Adrenal gland (tissue), 12 donors: ENCODE measurements around the gene ST6GALNAC4. TPM values are rescaled to one million over a fixed set of nuclear protein-coding genes. Genes with fewer than 3 reads are reported as not detected.

Experiments
- DNase-seq, 7 donors: peaks; one replicate each; pipeline ENCODE4 v3.0.0-alpha.2; 2019 to 2020
- H3K27ac ChIP-seq, 5 donors: fragments of 200-600 bp; sonication (generic) in 4 of 5; 1 replicate in 3 of 5; 2 replicates in 2 of 5; pipeline versions ENCODE4 v1.5.1 to v1.8.0; 2016 to 2020; ENCODE audit warnings: mild to moderate bottlenecking in 1 of 5
- H3K27me3 ChIP-seq: fragments of 200-600 bp; 2 replicates; pipeline ENCODE4 v1.8.0; 2021
- H3K36me3 ChIP-seq, 2 donors: fragments of 200-600 bp; replicated peaks in 1 of 2; 1 replicate in 1 of 2; 2 replicates in 1 of 2; pipeline versions ENCODE4 v1.5.1 to v1.8.0; 2018 to 2022
- H3K4me1 ChIP-seq, 2 donors: fragments of 200-600 bp; replicated peaks in 1 of 2; 1 replicate in 1 of 2; 2 replicates in 1 of 2; pipeline versions ENCODE4 v1.5.1 to v1.8.0; 2018 to 2021
- H3K4me3 ChIP-seq, 4 donors: fragments of 200-600 bp; sonication (generic) in 3 of 4; one replicate each; pipeline ENCODE4 v1.5.1; 2016 to 2018
- H3K9me3 ChIP-seq, 3 donors: fragments of 200-600 bp; sonication (generic) in 1 of 3; replicated peaks in 1 of 3; 1 replicate in 2 of 3; 2 replicates in 1 of 3; pipeline versions ENCODE4 v1.5.1 to v1.8.0; 2016 to 2021
- POLR2A ChIP-seq, 2 donors: fragments of 450-650 bp; IDR thresholded peaks; one replicate each; pipeline ENCODE4 v1.6.1; 2017; ENCODE audit warnings: antibody characterized with exemption in 2 of 2, mild to moderate bottlenecking in 2 of 2, moderate library complexity in 1 of 2
- WGBS, 4 donors: extraction: QIAGEN DNeasy Blood & Tissue Kit in 2 of 4; methylation state at CpG; one replicate each; pipeline versions ENCODE4 v1.1.5 to v1.1.7; 2013 to 2017; 5-methylcytosine and 5-hydroxymethylcytosine counted together
- intact Hi-C, 2 donors: fragments of 100-400 bp; cut with DNase I; formaldehyde crosslinking; loops; one replicate each; pipeline versions ENCODE4 v1.14.1 to v1.15.0; 2022 to 2023
- polyA plus RNA-seq, 3 donors: library from polyadenylated mRNA; stranded (reverse); fragments of 200-250 nt in 2 of 3; fragments of 350-450 nt in 1 of 3; fragmentation: Illumina TruSeq in 1 of 3; extraction: RNeasy Lipid Tissue Mini Kit (QIAGEN cat#74804) in 1 of 3; gene quantifications; one replicate each; pipeline ENCODE4 v1.2.3, GENCODE V29; 2013 to 2014
- total RNA-seq, 9 donors: library from RNA; depleted of rRNA in 4 of 9; stranded (reverse); fragments of >200 nt in 4 of 9; fragments of 120-200 nt in 1 of 9; fragmentation: NEBNext Ultra II Directional in 1 of 9; extraction: Animal tissue kit (Norgen Biotek cat#: 25700) in 1 of 9; gene quantifications; one replicate each; pipeline versions ENCODE4 v1.1.0 to v1.2.4, GENCODE V29; 2013 to 2023
- TF ChIP-seq, protein P1 (sequence below), 6 experiments: fragments of 450-650 bp in 4 of 6; fragments of 200-600 bp in 2 of 6; sonication (generic) in 1 of 6; IDR thresholded peaks; 1 replicate in 5 of 6; 2 replicates in 1 of 6; pipeline versions ENCODE4 v1.5.1 to v1.8.0; 2016 to 2021; ENCODE audit warnings: antibody characterized with exemption in 6 of 6, mild to moderate bottlenecking in 2 of 6, moderate library complexity in 1 of 6
- donor health status: healthy with polysubstance abuse.
- donor health status: Bipolar disorder and iron deficiency.
- donor health status: DM: yes; HTN: yes; CAD: no.
- donor health status: DM: no; HTN: no; CAD: no.
- donor health status: DM: no; HTN: no; CAD: no.
- donor health status: DM: yes; HTN: yes; CAD: no.

Gene ST6GALNAC4
- total and polyA plus RNA-seq, 12 donors = 5.3 to 65.7 (median 14.7) TPM

DNA sequence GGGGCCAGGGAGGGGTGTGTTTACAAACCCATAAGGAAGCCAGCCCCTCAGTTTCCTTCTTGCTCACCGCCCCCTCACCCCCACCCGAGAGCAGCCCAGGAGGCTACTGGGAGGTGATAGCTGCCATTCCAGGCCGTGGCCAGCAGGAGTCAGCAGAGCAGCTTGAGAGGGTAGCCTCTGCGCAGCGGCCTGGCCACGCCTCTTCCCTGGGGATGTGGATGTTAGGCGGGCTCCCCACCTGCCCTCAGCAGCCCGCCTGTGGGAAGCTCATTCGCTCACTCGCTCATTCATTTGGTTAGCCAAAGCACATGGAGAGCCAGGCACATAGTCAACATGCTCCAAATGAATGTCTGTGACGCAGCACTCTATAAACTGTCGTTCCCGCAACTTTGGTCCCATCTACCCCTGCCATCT lies 26.9 kb upstream of the ST6GALNAC4 start:
- no peak overlapping the region for H3K4me3 ChIP-seq
- H3K27ac ChIP-seq = peak overlapping the region in 2 of 5 donors; percentile 27 to 34
- intact Hi-C loops = loop anchor here (1.0 to 5.0 kb wide), 5 partner anchors 34 to 179 kb away; no protein-coding TSS in a partner anchor
- H3K27me3 ChIP-seq = no peaks in the 10 kb centered on the region
- peak; percentile 76 to 94 (median 87) for DNase-seq
- WGBS, 4 donors = 30 to 64% (median 42%) methylated on average over 3 to 13 of the region's 13 CpGs
- H3K9me3 ChIP-seq = no peaks in the 10 kb centered on the region
- peaks cover 0 to 54% of the 10 kb centered on the region in 2 donors for H3K36me3 ChIP-seq
- H3K4me1 ChIP-seq = peaks cover 0 to 14% of the 10 kb centered on the region in 2 donors
- TF ChIP-seq, protein P1, sequence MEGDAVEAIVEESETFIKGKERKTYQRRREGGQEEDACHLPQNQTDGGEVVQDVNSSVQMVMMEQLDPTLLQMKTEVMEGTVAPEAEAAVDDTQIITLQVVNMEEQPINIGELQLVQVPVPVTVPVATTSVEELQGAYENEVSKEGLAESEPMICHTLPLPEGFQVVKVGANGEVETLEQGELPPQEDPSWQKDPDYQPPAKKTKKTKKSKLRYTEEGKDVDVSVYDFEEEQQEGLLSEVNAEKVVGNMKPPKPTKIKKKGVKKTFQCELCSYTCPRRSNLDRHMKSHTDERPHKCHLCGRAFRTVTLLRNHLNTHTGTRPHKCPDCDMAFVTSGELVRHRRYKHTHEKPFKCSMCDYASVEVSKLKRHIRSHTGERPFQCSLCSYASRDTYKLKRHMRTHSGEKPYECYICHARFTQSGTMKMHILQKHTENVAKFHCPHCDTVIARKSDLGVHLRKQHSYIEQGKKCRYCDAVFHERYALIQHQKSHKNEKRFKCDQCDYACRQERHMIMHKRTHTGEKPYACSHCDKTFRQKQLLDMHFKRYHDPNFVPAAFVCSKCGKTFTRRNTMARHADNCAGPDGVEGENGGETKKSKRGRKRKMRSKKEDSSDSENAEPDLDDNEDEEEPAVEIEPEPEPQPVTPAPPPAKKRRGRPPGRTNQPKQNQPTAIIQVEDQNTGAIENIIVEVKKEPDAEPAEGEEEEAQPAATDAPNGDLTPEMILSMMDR (IDR thresholded peaks at IDR 0.05) = peak; percentile 81 to 96 (median 92)
- no peak for TF ChIP-seq POLR2A (IDR thresholded peaks at IDR 0.05)

GRCh38 chr9:127943011-127943662 lies 26.3 kb upstream of the ST6GALNAC4 start:
- H3K27ac ChIP-seq = peak overlapping the region in 2 of 5 donors; percentile 26 to 27
- H3K27me3 ChIP-seq = no peaks in the 10 kb centered on the region
- peaks cover 0 to 54% of the 10 kb centered on the region in 2 donors for H3K36me3 ChIP-seq
- WGBS, 4 donors = 73 to 78% (median 76%) methylated on average over 7 to 14 of the region's 14 CpGs
- peaks cover 5 to 16% of the 10 kb centered on the region in 2 donors for H3K4me1 ChIP-seq
- TF ChIP-seq, protein P1 (IDR thresholded peaks at IDR 0.05) = no peak
- no peak for TF ChIP-seq POLR2A (IDR thresholded peaks at IDR 0.05)
- intact Hi-C loops = loop anchor here (1.0 to 5.0 kb wide), 3 partner anchors 34 to 179 kb away; no protein-coding TSS in a partner anchor
- H3K4me3 ChIP-seq = no peak overlapping the region
- no peaks in the 10 kb centered on the region for H3K9me3 ChIP-seq
- no peak for DNase-seq

DNA sequence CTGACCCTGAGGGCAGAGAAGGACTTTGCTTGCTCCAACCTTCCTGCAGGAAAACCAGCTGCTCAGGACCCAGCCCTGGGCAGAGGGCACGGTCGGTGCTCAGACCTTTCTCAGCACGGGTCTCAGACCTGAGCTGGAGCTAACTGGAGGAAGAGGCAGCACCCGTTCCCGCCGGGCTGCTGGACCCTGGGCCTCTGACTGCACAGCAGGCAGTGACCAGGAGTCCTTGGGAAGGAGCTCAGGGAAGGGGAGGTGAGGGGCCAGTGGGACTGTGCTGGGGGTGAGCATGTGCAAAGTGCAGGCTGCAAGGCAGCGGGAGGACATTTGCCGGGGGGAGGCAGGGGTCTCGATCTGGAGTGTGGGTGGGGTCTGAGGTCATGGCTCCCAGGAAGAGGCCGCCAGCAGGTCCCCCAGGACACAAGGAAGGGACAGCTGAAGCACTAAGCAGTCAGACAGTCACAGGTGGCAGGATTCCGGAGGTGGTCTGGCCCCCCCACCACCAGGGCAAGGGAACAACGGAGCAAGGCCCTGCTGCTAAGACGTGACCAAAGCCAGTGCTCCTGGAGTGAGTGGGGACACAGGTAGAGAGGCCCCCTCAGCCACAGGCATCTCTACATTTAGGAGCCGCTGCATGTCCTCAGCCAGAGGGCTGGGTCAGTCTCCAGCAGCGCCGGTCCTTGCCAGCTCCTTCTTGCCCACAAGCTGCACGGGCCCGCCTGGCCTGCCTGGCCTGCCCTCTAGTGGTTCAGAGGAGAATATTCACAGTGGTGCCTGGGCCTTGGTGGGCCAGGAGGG lies 25.6 kb upstream of the ST6GALNAC4 start:
- peak overlapping the region in 1 of 5 donors; percentile 24 for H3K27ac ChIP-seq

More for the DNA sequence above, 25.6 kb upstream of the ST6GALNAC4 start:
- no peak for TF ChIP-seq POLR2A (IDR thresholded peaks at IDR 0.05)
- TF ChIP-seq, protein P1 (IDR thresholded peaks at IDR 0.05) = peak; percentile 75 to 92 (median 88)
- Histone ChIP-seq H3K4me3 (no peak overlapping the region), H3K27me3 (no peaks in the 10 kb centered on the region), H3K36me3 (peaks cover 0 to 49% of the 10 kb centered on the region in 2 donors), H3K9me3 (no peaks in the 10 kb centered on the region), H3K4me1 (peaks cover 9 to 18% of the 10 kb centered on the region in 2 donors)
- 46 to 83% (median 59%) methylated on average over 7 to 18 of the region's 18 CpGs for WGBS, 4 donors
- intact Hi-C loops = loop anchor here (1.0 to 5.0 kb wide), 3 partner anchors 35 to 180 kb away; no protein-coding TSS in a partner anchor
- DNase-seq = peak in 5 of 7 donors; percentile 71 to 85 (median 79)
